ENCODE results near the gene DHFR. TPM values are rescaled to one million over a fixed set of nuclear protein-coding genes. Genes with fewer than 3 reads are reported as not detected.

The DHFR gene
- total and polyA plus RNA-seq, 2 of the 8 experiments (the other 6 are each of a cell fraction or from before 2014, with no cell fraction given), result 46.4 to 88.9 TPM

DNA sequence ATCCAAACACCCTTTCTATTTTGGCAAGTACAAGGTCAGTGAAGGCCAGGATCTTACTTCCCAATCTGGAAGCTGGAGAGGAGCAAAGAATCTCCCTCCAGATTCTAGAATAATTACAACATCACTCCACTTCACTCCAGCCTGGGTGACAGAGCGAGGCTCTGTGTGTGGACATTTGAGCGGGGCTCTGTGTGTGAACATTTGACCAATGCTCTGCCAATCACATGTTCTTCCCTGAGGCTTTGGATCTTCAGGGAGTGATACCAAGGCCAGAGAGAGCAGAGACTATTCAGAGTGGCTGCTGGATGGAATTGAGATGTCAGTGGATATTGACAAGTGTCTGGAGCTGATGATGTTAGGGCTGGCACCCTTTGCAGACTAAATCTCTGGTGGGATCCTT, 60.0 kb downstream of the DHFR start (continued):
- no peak for TF ChIP-seq JUND (IDR thresholded peaks at IDR 0.05; ENCODE audit: low read length)
